WTC11 (cell line): Measurements from ENCODE around the gene FPR1. TPM values are rescaled to one million over a fixed set of nuclear protein-coding genes. Genes with fewer than 3 reads are reported as not detected.

Experiments
- ATAC-seq: fragments of 200-7000 bp; cut with Tn5 transposase; 2 replicates; pipeline ENCODE4 v1.10.0; 2021; ENCODE audit warnings: mild to moderate bottlenecking, moderate library complexity
- CTCF ChIA-PET: fragments of 300-600 bp; sonication (Branson Sonifier 250); formaldehyde crosslinking; loops from one replicate; lab custom pipeline; 2021; ENCODE audit warnings: antibody characterized with exemption; lab: Charles Lee
- POLR2A ChIA-PET: fragments of 350-600 bp; sonication (Branson Sonifier 250); formaldehyde crosslinking; loops from one replicate; lab custom pipeline; 2021; ENCODE audit warnings: antibody characterized with exemption; lab: Charles Lee
- DNase-seq: peaks from one replicate; pipeline ENCODE4 v3.0.0; 2021; ENCODE audit warnings: low spot score
- H3K27ac Mint-ChIP-seq: 2 replicates; pipeline ENCODE4 v1.8.0; 2021; ENCODE audit warnings: mixed read lengths
- H3K27me3 Mint-ChIP-seq: 2 replicates; pipeline ENCODE4 v1.8.0; 2021; ENCODE audit warnings: low read depth, mild to moderate bottlenecking, moderate library complexity, mixed read lengths
- H3K36me3 Mint-ChIP-seq: 2 replicates; pipeline ENCODE4 v1.8.0; 2021; ENCODE audit warnings: mixed read lengths
- H3K4me1 Mint-ChIP-seq: 2 replicates; pipeline ENCODE4 v1.8.0; 2022; ENCODE audit warnings: mixed read lengths
- H3K4me3 Mint-ChIP-seq: 2 replicates; pipeline ENCODE4 v1.8.0; 2021; ENCODE audit warnings: mild to moderate bottlenecking, moderate library complexity, mixed read lengths
- H3K9me3 Mint-ChIP-seq: 2 replicates; pipeline ENCODE4 v1.8.0; 2021; ENCODE audit warnings: mixed read lengths
- ATF2 ChIP-seq: sonication (generic); formaldehyde crosslinking; IDR thresholded peaks from 2 replicates; pipeline ENCODE4 v1.8.1; 2022; ENCODE audit warnings: low read depth, missing genetic modification reagents, borderline replicate concordance
- CTCF ChIP-seq: fragments of 200-600 bp; IDR thresholded peaks from 2 replicates; pipeline ENCODE4 v1.8.0; 2022; ENCODE audit warnings: antibody characterized with exemption
- EMX1 ChIP-seq: fragments of 250-450 bp; sonication (Bioruptor Pico); IDR thresholded peaks from 2 replicates; pipeline ENCODE4 v1.8.0; 2021; ENCODE audit warnings: mild to moderate bottlenecking
- FOXK1 ChIP-seq: sonication (generic); formaldehyde crosslinking; IDR thresholded peaks from 2 replicates; pipeline ENCODE4 v1.8.0; 2022; ENCODE audit warnings: mild to moderate bottlenecking, moderate library complexity, missing genetic modification reagents
- IRF1 ChIP-seq: sonication (generic); formaldehyde crosslinking; IDR thresholded peaks from 2 replicates; pipeline ENCODE4 v1.8.0; 2023; ENCODE audit warnings: missing genetic modification reagents
- IRF2 ChIP-seq: sonication (generic); formaldehyde crosslinking; IDR thresholded peaks from 2 replicates; pipeline ENCODE4 v1.8.0; 2022; ENCODE audit warnings: low read depth, missing genetic modification reagents, borderline replicate concordance
- MYBL2 ChIP-seq: sonication (generic); formaldehyde crosslinking; IDR thresholded peaks from 2 replicates; pipeline ENCODE4 v1.8.1; 2023; ENCODE audit warnings: mild to moderate bottlenecking, moderate library complexity, missing genetic modification reagents
- PRDM15 ChIP-seq: sonication (generic); formaldehyde crosslinking; IDR thresholded peaks from 2 replicates; pipeline ENCODE4 v1.8.0; 2022; ENCODE audit warnings: missing genetic modification reagents
- TP53 ChIP-seq: sonication (generic); formaldehyde crosslinking; IDR thresholded peaks from 2 replicates; pipeline ENCODE4 v1.8.1; 2023; ENCODE audit warnings: mild to moderate bottlenecking, missing genetic modification reagents
- ZNF416 ChIP-seq: fragments of 250-450 bp; sonication (Bioruptor Pico); IDR thresholded peaks from 2 replicates; pipeline ENCODE4 v1.9.0; 2021; ENCODE audit warnings: mild to moderate bottlenecking, inconsistent platforms
- ZNF425 ChIP-seq: fragments of 250-450 bp; sonication (Bioruptor Pico); conservative IDR thresholded peaks from 2 replicates; pipeline ENCODE4 v1.9.0; 2021; ENCODE audit warnings: mild to moderate bottlenecking
- total RNA-seq: library from RNA; stranded (reverse); gene quantifications from 3 replicates; pipeline ENCODE4 v1.2.3, GENCODE V29; 2021

The FPR1 gene
- total RNA-seq, 1 experiment from 2014 or later, result 0.72 TPM

- no peak for TF ChIP-seq CTCF
- TF ChIP-seq IRF1 (CRISPR knock-in tag), result no peak
- no peak for TF ChIP-seq FOXK1 (CRISPR knock-in tag)
- TF ChIP-seq ATF2, result no peak
- no peak for TF ChIP-seq MYBL2 (CRISPR knock-in tag)
- TF ChIP-seq PRDM15 (CRISPR knock-in tag), result no peak
- TF ChIP-seq ZNF416 (CRISPR knock-in tag), result no peak
- TF ChIP-seq IRF2 (CRISPR knock-in tag), result no peak
Observed at GRCh38 chr19:51797480-51797879, 45.8 kb upstream of the FPR1 start (continued).

- H3K4me3 Mint-ChIP-seq, result no peak overlapping the region
- ChIA-PET CTCF (interaction anchor here (1.1 kb wide), 1 partner anchor 19 kb away, joined by 4 read pairs; no protein-coding TSS in a partner anchor), POLR2A (no interaction called here)
- DNase-seq (no peak), ATAC-seq (no peak)
- H3K36me3 Mint-ChIP-seq, result peaks cover 4% of the 10 kb centered on the region; the same call in 1 of the 2 replicates
- no peak for TF ChIP-seq CTCF
- no peak for TF ChIP-seq EMX1 (CRISPR knock-in tag)
- no peak for TF ChIP-seq ZNF425
- no peak for TF ChIP-seq TP53
- H3K27ac Mint-ChIP-seq, result no peak overlapping the region
- H3K4me1 Mint-ChIP-seq, result no peaks in the 10 kb centered on the region
- H3K27me3 Mint-ChIP-seq, result peaks cover 7% of the 10 kb centered on the region
- peaks cover 32% of the 10 kb centered on the region for H3K9me3 Mint-ChIP-seq
Observed at GRCh38 chr19:51796195-51796679, 44.6 kb upstream of the FPR1 start.
